Subcutaneous abdominal adipose tissue (tissue), 5 donors: Measurements from ENCODE around the gene RPUSD1.

Experiments
- H3K27ac ChIP-seq: one replicate; pipeline ENCODE4 v1.7.0; 2013; ENCODE audit warnings: low read depth, mild to moderate bottlenecking, inconsistent platforms, low read length, moderate library complexity
- H3K27me3 ChIP-seq, 5 donors: one replicate each; pipeline ENCODE4 v1.7.0; 2013; ENCODE audit warnings: low read length in 5 of 5, inconsistent platforms in 1 of 5; ENCODE audit not compliant: control insufficient read depth in 5 of 5, insufficient read depth in 4 of 5
- H3K36me3 ChIP-seq, 5 donors: one replicate each; pipeline ENCODE4 v1.7.0; 2013; ENCODE audit warnings: low read length in 5 of 5; ENCODE audit not compliant: control insufficient read depth in 5 of 5, insufficient read depth in 5 of 5
- H3K4me1 ChIP-seq, 5 donors: one replicate each; pipeline ENCODE4 v1.7.0; 2013; ENCODE audit warnings: low read length in 5 of 5, mild to moderate bottlenecking in 3 of 5, moderate library complexity in 1 of 5; ENCODE audit not compliant: control insufficient read depth in 5 of 5, insufficient read depth in 5 of 5
- H3K4me3 ChIP-seq, 5 donors: one replicate each; pipeline ENCODE4 v1.7.0; 2013; ENCODE audit warnings: low read length in 5 of 5, low read depth in 1 of 5
- H3K9ac ChIP-seq, 5 donors: one replicate each; pipeline ENCODE4 v1.7.0; 2013; ENCODE audit warnings: low read length in 5 of 5, mild to moderate bottlenecking in 4 of 5, moderate library complexity in 3 of 5
- H3K9me3 ChIP-seq, 5 donors: one replicate each; pipeline ENCODE4 v1.7.0; 2013; ENCODE audit warnings: low read length in 5 of 5; ENCODE audit not compliant: control insufficient read depth in 5 of 5
- donor health status: healthy.
- donor health status: healthy.
- donor health status: healthy.
- donor health status: healthy.
- donor health status: healthy.

RPUSD1 gene

DNA sequence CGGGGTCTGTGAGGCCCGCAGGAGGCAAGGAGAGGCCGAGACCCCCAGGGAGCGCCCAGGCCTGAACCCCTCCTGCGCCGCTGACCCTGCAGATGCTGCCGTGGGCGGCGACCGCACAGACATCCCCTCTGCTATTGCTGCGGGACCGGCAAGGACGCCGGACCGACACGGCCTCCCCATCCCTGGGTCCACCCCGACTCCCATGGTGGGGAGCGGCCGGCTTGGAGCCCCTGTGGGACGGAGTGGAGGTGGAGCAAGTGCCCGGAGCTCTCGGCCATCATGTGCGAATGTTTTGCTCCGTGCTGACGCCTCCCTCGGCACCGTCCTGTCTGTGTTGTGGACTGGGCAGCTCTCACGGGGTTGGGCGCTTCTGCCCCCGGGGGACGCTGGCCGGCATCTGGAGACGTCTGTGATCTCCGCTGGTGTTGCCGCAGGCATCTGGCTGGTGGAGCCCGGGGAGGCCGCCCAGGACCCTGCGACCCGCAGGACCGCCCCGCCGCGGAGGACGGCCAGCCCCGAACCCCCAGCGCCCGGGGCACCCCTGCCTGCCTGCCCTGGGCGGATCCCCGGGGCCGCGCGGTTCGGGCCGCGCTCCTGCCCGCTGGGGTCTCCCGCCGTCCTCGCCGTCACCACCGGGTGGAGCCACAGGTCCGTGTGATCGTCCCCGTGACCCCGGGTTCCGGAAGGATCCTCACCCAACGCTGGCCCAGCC, 25.2 kb upstream of the RPUSD1 start:
- H3K9me3 ChIP-seq = peaks cover 0 to 9% (median 4%) of the 10 kb centered on the region in 5 donors
- peak overlapping the region in 1 of 5 donors; percentile 24 for H3K4me3 ChIP-seq
- no peaks in the 10 kb centered on the region for H3K36me3 ChIP-seq
- peaks cover 33 to 53% (median 44%) of the 10 kb centered on the region in 5 donors for H3K27me3 ChIP-seq
- peaks cover 0 to 15% (median 3%) of the 10 kb centered on the region in 5 donors for H3K4me1 ChIP-seq
- H3K9ac ChIP-seq = no peak overlapping the region
- no peak overlapping the region for H3K27ac ChIP-seq

DNA sequence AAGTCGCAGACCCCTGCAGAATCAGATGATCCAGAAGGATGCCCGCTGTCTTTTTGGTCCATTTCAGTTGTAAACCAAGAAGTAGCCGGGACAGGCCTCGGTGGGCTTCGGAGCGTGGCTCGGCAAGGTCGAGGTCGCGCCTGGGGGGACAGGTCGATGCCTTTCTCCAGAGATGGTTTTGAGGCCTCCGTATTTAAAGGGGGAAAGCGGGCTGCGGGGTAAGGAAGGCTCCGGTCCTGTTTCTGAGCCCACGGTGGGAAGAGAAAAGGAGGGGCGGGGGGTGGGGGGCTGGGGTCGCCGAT, 19.9 kb upstream of the RPUSD1 start:
- Histone ChIP-seq H3K36me3 (no peaks in the 10 kb centered on the region), H3K27ac (peak overlapping the region; percentile 76), H3K9me3 (peaks cover 0 to 9% (median 4%) of the 10 kb centered on the region in 5 donors)

DNA sequence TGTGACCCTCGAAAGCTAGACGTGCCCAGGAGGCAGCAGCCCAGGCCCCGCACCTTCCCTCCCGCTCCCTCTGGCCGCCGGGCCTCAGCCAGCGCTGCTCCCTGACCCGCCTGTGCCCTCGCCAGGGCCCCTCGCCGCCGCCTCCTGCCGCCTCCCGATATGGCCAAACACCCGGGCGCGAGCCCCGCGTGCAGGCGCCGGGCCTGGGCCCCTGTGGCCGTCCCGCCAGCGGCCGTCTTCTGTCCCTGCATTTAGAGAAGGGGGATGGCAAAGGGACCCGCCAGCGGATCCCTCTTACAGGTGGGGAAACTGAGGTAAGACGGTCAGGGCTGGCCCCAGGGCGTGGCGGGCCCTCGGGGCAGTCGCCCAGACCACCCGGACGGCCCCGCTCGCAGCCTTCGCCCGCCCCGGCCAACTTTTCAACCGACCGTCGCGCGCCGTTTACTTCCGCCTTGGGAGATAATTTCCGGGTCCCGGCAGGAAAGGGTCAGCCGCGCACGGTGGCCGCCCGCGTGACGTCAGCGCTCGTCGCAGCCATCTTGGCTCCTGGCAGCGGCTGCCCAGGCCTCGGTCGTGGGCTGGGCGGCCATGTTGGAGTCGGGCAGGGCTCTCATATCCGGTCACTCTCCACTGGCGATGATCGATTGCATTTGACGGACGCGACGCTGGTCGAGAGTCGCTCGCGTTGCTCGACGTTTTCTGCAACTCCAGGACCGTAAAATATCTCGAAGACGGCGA, 19.3 kb upstream of the RPUSD1 start:
- peak overlapping the region; percentile 38 to 90 (median 88) for H3K9ac ChIP-seq
- H3K27ac ChIP-seq = peak overlapping the region; percentile 76
- H3K4me3 ChIP-seq = peak overlapping the region; percentile 80 to 87 (median 83)
- no peaks in the 10 kb centered on the region for H3K36me3 ChIP-seq
- peaks cover 0 to 9% (median 4%) of the 10 kb centered on the region in 5 donors for H3K9me3 ChIP-seq
- H3K4me1 ChIP-seq = peaks cover 0 to 25% (median 13%) of the 10 kb centered on the region in 5 donors
- peaks cover 12 to 27% (median 18%) of the 10 kb centered on the region in 5 donors for H3K27me3 ChIP-seq

More for the DNA sequence above, 19.9 kb upstream of the RPUSD1 start:
- Histone ChIP-seq H3K4me3 (peak overlapping the region; percentile 79 to 85 (median 83)), H3K27me3 (peaks cover 7 to 26% (median 18%) of the 10 kb centered on the region in 5 donors), H3K4me1 (peaks cover 0 to 25% (median 13%) of the 10 kb centered on the region in 5 donors), H3K9ac (peak overlapping the region in 1 of 5 donors; percentile 47)

DNA sequence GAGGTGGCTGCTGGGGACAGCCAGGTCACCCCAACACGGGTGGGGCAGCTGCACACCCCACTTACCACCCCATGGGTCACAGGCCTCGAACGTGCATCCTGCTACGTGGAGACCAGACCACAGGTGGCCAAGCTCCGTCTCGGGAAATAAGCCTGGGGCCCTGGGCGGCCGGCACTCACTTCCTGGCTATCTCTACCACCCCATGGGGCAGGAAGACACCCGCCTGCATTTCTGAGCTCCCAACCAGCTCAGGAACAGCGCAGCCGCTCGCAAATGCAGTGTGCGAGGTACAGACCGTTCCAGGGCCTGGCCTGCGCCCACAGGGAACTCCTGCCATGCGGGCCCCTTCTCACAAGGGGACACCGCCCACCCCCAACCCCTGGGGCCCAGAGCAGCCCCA, 17.3 kb upstream of the RPUSD1 start:
- H3K36me3 ChIP-seq = no peaks in the 10 kb centered on the region
- no peak overlapping the region for H3K9ac ChIP-seq
- peaks cover 0 to 25% (median 13%) of the 10 kb centered on the region in 5 donors for H3K4me1 ChIP-seq
- no peaks in the 10 kb centered on the region for H3K9me3 ChIP-seq
- peaks cover 29 to 39% (median 37%) of the 10 kb centered on the region in 5 donors for H3K27me3 ChIP-seq
- no peak overlapping the region for H3K4me3 ChIP-seq
- no peak overlapping the region for H3K27ac ChIP-seq

DNA sequence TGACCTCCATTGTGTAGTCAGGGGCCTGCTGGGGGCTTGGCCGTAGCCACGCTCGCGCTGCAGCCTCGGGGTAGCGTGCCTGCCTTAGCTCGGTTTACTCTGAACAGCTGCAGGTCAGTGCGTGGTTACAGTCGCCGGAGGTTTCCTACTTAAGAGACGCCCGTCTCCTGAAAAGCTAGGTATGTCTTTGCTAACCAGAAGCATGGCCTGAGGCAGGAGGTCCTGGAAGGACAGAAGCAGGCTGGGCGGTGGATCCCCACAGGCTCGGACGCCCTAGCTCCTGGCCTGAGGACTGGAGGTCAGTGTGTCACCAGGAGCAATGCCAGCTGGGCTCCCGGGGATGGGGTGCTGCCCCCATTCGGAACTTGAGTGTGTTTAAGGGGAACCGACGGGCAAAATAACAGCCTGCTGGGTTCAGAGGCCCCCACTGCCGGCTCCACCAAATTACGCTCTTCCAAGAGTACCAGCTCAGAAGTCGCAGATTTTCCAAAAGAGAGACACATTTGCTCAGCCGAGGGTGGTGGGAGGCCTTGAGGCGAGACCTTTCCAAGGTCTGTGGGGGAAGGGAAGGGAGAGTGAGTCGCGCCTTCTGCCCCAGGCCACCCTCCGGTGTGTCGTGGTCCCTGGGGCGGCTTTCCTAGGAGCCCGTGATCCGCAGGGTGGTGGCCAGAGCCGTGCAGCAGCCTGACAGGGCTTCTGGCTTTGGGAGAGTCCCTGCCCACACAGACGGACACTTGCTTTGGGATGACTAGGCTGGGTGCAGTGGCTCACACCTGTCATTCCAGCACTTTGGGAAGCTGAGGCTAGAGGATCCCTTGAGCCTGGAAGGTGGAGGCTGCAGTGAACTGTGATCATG, 16.2 kb upstream of the RPUSD1 start:
- Histone ChIP-seq H3K27me3 (peaks cover 34 to 46% (median 43%) of the 10 kb centered on the region in 5 donors), H3K9ac (no peak overlapping the region), H3K4me1 (peaks cover 0 to 25% (median 13%) of the 10 kb centered on the region in 5 donors), H3K36me3 (no peaks in the 10 kb centered on the region), H3K9me3 (no peaks in the 10 kb centered on the region), H3K27ac (no peak overlapping the region), H3K4me3 (no peak overlapping the region)

DNA sequence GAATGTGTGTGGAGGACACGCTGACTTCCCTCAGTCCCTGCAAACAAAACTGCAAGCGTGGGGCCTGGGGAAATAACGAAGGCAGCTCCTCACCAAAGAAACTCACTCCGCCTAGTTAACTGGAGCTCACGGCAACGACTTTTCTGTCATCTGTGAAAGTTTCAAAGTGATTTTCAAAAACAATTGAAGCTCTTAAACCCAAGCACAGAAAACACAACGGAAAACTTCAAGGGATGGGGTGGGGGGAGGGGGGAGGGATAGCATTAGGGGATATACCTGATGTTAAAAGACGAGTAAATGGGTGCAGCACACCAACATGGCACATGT, 15.5 kb upstream of the RPUSD1 start:
- peaks cover 40 to 53% (median 49%) of the 10 kb centered on the region in 5 donors for H3K27me3 ChIP-seq
- H3K4me3 ChIP-seq = no peak overlapping the region
- H3K4me1 ChIP-seq = peaks cover 0 to 23% (median 13%) of the 10 kb centered on the region in 5 donors
- no peaks in the 10 kb centered on the region for H3K9me3 ChIP-seq
- H3K36me3 ChIP-seq = no peaks in the 10 kb centered on the region
- H3K27ac ChIP-seq = no peak overlapping the region
- H3K9ac ChIP-seq = no peak overlapping the region

DNA sequence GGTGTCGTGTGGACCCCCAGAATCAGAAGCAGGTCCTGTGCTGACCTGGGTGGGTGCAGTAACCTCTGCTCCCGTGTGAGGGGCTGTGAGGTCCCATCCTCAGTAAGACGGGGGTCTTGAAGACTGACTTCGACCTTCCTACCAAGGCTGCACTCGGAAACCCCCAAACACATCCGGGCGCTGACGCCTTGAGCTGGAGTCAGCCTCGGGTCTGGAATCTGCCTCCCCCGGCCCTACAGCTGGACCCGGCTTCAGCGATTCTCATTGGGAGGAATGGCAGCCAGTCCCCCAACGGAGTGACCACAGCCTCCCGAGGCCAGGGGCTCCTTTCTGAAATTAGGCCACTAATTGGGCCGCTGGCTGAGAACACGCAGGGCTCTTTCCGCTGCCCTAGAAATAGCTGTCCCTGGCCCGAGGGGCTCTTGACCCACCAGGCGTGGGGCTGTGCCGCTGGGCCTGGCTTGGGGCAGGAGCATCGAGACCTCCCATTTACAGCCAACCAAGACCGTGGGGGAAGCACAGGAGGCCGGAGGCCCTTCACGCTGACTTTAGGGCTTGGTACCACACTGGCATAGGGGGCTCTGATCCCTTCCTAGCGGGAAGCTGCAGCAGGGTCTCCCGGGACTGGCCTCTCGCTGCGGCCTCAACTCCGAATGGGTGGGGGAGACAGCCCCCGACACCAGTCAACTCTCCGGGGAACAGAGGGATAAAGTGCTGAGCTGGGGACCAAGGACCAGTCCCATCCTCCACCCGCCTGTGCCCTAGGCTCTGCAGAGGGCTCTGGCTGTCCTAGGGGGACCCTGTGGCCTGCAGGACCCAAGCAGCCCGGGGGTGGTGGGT, 15.0 kb upstream of the RPUSD1 start:
- Histone ChIP-seq H3K36me3 (no peaks in the 10 kb centered on the region), H3K27ac (no peak overlapping the region), H3K4me1 (peaks cover 0 to 18% (median 9%) of the 10 kb centered on the region in 5 donors), H3K27me3 (peaks cover 41 to 55% (median 49%) of the 10 kb centered on the region in 5 donors), H3K9ac (no peak overlapping the region), H3K9me3 (no peaks in the 10 kb centered on the region), H3K4me3 (no peak overlapping the region)

DNA sequence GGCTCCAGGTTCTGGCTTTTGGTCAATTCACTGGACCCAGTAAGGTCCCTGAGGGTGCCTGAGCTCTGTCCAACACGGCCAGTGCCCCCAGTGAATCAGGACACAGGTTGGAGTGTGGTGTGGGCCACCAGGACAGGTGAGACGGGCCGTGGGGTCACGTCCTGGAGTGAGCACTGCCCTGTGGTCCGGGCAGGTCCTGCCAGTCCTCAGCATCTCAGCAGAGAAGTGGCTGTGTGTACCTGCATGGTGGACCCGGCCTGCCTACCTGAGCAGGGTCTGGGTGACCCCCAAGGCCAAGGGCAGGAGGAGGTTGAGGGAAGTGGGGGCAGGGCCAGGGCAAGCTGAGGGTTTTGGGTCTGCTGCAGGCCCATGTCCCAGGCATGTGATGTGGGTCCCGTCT, 14.3 kb upstream of the RPUSD1 start:
- Histone ChIP-seq H3K36me3 (no peaks in the 10 kb centered on the region), H3K4me3 (no peak overlapping the region), H3K27ac (no peak overlapping the region), H3K27me3 (peaks cover 41 to 55% (median 49%) of the 10 kb centered on the region in 5 donors), H3K9ac (no peak overlapping the region), H3K4me1 (peaks cover 0 to 14% (median 6%) of the 10 kb centered on the region in 5 donors), H3K9me3 (no peaks in the 10 kb centered on the region)

DNA sequence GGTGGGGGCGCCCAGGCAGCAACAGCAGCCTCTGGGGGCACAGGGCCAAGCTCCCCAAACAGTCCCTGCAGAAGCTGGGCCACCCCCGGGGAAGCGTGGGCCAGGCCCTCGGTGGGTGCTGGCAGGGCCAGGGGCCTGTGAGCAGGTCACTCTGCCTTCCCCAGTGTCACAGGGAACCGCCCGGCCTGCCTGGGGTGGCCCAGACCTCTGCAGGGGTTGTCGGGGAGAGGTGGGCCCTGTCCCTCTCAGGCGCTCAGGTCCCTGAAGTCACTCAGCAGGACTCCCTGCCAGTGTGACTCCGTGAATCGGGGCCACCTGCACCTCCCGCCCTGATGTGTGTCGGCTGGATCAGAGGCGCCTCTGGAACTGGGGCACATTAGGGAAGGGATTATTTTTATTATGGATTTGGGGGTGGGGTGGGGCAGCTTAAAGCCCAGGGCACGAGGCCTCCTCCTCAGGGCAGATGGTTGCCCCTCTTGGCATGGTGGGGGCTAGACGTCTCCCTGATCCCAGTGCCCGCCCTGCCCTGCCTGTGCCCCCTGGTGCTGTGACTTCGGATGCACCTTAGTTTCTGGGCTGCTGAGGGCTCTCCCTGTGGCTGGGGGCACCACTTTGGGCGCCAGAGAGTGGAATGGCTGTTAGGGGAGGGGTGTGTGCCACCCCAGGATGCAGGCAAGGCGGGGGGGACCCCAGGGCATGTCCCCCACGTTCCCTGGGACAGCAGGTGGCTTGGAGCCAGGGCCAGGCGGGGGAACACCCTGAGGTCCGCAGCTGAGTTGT, 13.6 kb upstream of the RPUSD1 start:
- peaks cover 41 to 55% (median 51%) of the 10 kb centered on the region in 5 donors for H3K27me3 ChIP-seq
- no peaks in the 10 kb centered on the region for H3K36me3 ChIP-seq
- H3K4me1 ChIP-seq = peaks cover 0 to 10% (median 0%) of the 10 kb centered on the region in 5 donors
- H3K4me3 ChIP-seq = no peak overlapping the region
- H3K9me3 ChIP-seq = no peaks in the 10 kb centered on the region
- H3K9ac ChIP-seq = no peak overlapping the region
- H3K27ac ChIP-seq = no peak overlapping the region
